ENCODE measurements around the gene TRMO.

- TF ChIP-seq CTCF (IDR thresholded peaks at IDR 0.05) (no peak), POLR2A (IDR thresholded peaks at IDR 0.05) (no peak)
Measured at GRCh38 chr9:97938081-97938644, 15.9 kb upstream of the TRMO start, which contains the start of gene HEMGN.

All from breast epithelium (tissue), 3 donors.